ENCODE results near the gene CTXN1. TPM values are rescaled to one million over a fixed set of nuclear protein-coding genes. Genes with fewer than 3 reads are reported as not detected.
A peak's percentile ranks its signal among the peaks of the same experiment; 100 is the strongest.

Gene CTXN1
- polyA plus RNA-seq, 2 donors: 1.4 to 3.0 TPM

DNA sequence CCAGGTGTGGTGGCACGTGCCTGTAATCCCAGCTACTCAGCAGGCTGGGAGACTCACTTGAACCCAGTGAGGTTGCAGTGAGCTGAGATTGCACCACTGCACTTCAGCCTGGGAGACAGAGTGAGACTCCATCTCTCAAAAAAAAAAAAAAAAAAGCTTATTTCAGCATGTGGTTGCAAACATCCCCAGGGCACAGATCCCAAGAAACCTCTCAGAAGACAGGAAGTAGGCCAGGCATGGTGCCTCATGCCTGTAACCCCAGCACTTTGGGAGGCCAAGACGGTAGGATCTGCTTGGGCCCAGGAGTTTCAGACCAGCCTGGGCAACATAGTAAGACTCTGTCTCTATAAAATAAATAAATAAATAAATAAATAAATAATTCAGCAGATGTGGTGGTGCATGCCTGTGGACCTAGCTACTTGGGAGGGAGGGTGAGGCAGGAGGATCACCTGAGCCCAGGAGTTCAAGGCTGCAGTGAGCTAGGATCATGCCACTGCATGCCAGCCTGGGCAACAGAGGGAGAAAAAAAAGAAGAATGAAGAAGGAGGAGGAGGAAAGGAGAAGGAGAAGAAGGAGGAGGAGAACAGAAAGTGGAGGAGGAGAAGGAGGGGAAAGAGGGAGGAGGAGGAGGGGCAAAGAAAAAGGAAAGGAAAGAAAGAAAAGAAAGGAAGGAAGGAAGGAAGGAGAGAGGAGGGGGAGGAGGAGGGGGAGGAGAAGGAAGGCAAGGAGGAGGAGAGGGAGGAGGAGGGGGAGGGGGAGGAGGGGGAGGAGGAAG is 42.0 kb downstream of the CTXN1 start:
- H3K4me3 ChIP-seq (ENCODE audit: low read depth in 1 of 2, low read length in 2 of 2): no peak overlapping the region
- H3K9me3 ChIP-seq (ENCODE audit: control insufficient read depth in 2 of 2, insufficient read depth in 1 of 2, low read depth in 1 of 2, low read length in 1 of 2): no peaks in the 10 kb centered on the region
- 69 to 83% methylated on average over 2 of the region's 2 CpGs for WGBS, 2 donors
- peaks cover 0 to 2% of the 10 kb centered on the region in 2 donors for H3K4me1 ChIP-seq (ENCODE audit: control insufficient read depth in 2 of 2, insufficient read depth in 2 of 2, low read length in 1 of 2)
- no peaks in the 10 kb centered on the region for H3K36me3 ChIP-seq (ENCODE audit: control insufficient read depth in 2 of 2, insufficient read depth in 2 of 2, low read length in 1 of 2)
- H3K27ac ChIP-seq (ENCODE audit: low read depth in 2 of 2, low read length in 1 of 2): no peak overlapping the region
- no peaks in the 10 kb centered on the region for H3K27me3 ChIP-seq (ENCODE audit: control insufficient read depth in 1 of 2, insufficient read depth in 2 of 2, low read length in 2 of 2)

DNA sequence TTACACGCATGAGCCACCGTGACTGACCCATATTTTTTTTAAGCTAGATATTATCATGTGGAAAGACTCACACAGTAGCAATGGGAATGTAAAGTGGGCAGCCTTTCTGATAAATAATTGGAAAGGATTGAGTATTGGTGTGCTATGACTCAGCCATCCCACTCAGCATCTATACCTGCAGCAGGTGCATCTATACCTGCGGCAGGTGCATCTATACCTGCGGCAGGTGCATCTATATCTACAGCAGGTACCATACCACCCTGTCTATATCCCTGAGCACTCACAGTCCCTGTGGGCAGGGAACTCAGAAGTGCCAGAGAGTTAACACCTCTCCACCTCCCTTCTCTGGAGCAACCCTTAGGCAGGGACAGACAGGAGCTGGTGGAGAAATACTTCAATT is 42.8 kb downstream of the CTXN1 start:
- Histone ChIP-seq H3K27me3 (ENCODE audit: control insufficient read depth in 1 of 2, insufficient read depth in 2 of 2, low read length in 2 of 2) (no peaks in the 10 kb centered on the region), H3K36me3 (ENCODE audit: control insufficient read depth in 2 of 2, insufficient read depth in 2 of 2, low read length in 1 of 2) (no peaks in the 10 kb centered on the region), H3K4me1 (ENCODE audit: control insufficient read depth in 2 of 2, insufficient read depth in 2 of 2, low read length in 1 of 2) (no peaks in the 10 kb centered on the region), H3K9me3 (ENCODE audit: control insufficient read depth in 2 of 2, insufficient read depth in 1 of 2, low read depth in 1 of 2, low read length in 1 of 2) (no peaks in the 10 kb centered on the region), H3K27ac (ENCODE audit: low read depth in 2 of 2, low read length in 1 of 2) (no peak overlapping the region), H3K4me3 (ENCODE audit: low read depth in 1 of 2, low read length in 2 of 2) (no peak overlapping the region)
- WGBS, 2 donors: 77 to 78% methylated on average over 4 of the region's 4 CpGs

DNA sequence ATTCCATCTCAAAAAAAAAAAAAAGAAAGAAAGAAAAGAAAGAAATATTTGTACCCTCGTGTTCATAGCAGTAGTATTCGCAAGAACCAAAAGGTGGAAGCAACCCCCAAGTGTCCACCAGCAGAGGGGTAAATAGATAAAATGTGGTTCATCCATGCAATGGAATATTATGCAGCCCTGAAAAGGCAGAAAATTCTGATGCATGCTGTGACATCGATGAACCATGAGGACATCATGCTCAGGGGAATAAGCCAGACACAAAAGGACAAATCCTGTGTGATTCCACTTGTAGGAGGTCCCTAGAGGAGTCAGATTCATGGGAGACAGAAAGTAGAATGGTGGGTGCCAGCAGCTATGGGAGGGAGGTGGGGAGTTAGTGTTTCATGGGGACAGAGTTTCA is 44.0 kb downstream of the CTXN1 start:
- WGBS, 2 donors: 91 to 93% methylated on average over 3 of the region's 3 CpGs
- Histone ChIP-seq H3K4me3 (ENCODE audit: low read depth in 1 of 2, low read length in 2 of 2) (no peak overlapping the region), H3K4me1 (ENCODE audit: control insufficient read depth in 2 of 2, insufficient read depth in 2 of 2, low read length in 1 of 2) (no peaks in the 10 kb centered on the region), H3K9me3 (ENCODE audit: control insufficient read depth in 2 of 2, insufficient read depth in 1 of 2, low read depth in 1 of 2, low read length in 1 of 2) (no peaks in the 10 kb centered on the region), H3K27me3 (ENCODE audit: control insufficient read depth in 1 of 2, insufficient read depth in 2 of 2, low read length in 2 of 2) (no peaks in the 10 kb centered on the region), H3K27ac (ENCODE audit: low read depth in 2 of 2, low read length in 1 of 2) (no peak overlapping the region), H3K36me3 (ENCODE audit: control insufficient read depth in 2 of 2, insufficient read depth in 2 of 2, low read length in 1 of 2) (no peaks in the 10 kb centered on the region)

DNA sequence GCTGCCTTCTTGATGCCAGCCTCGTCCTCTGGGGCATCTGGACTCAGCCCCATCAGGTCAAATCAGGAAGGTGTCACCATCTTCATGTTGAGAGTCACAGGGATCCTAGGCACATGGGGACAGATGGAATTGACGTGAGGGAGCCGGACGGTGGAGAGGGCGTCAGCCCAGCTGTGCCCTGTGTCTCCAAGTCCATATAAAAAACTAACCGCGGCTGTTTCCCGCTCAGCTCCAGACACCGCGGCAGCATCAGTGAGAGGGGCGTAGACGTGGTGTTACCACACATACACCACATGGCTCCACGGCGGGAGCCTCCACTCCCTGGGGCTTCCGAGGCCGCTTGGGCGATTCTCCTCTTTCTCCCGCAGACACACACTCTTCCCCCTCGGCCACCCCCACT is 46.1 kb downstream of the CTXN1 start:
- H3K4me3 ChIP-seq (ENCODE audit: low read depth in 1 of 2, low read length in 2 of 2): no peak overlapping the region
- H3K9me3 ChIP-seq (ENCODE audit: control insufficient read depth in 2 of 2, insufficient read depth in 1 of 2, low read depth in 1 of 2, low read length in 1 of 2): peaks cover 0 to 1% of the 10 kb centered on the region in 2 donors
- no peak overlapping the region for H3K27ac ChIP-seq (ENCODE audit: low read depth in 2 of 2, low read length in 1 of 2)
- peaks cover under 1 to 2% of the 10 kb centered on the region in 2 donors for H3K27me3 ChIP-seq (ENCODE audit: control insufficient read depth in 1 of 2, insufficient read depth in 2 of 2, low read length in 2 of 2)
- H3K4me1 ChIP-seq (ENCODE audit: control insufficient read depth in 2 of 2, insufficient read depth in 2 of 2, low read length in 1 of 2): no peaks in the 10 kb centered on the region
- no peaks in the 10 kb centered on the region for H3K36me3 ChIP-seq (ENCODE audit: control insufficient read depth in 2 of 2, insufficient read depth in 2 of 2, low read length in 1 of 2)
- 86% methylated on average over 19 of the region's 19 CpGs for WGBS, 2 donors

DNA sequence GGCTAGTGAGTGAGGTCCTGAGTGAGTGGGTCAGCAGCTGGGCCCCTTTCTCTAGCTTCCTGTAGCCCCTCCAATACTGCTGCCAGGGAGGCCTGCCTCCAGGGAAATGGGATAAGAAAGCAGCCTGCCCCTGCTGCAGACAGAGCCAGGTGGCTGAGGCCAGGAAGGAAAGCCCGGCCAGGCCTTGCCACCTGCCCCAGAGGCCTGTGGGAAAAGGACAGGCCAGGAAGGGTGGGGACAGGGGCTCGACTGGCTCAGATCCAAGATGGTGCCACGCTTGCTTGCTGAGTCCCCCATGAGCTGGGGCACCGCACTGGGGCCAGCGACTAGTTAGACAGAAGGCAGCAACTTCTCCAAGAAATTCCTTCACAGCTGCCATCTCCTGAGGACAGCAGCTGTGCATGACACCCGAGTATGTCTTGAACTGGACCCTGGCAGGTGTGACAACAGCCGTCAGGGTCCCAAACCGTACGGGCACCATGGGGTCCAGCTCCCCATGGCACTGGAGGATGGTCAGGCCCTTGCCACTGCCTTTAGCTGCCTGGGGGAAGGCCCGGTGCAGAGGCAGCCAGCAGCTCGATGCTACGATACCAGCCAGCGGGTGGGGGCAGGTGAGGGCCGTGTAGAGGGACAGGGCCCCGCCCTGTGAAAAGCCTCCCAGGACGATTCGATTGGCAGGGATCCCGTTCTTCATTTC is 46.7 kb downstream of the CTXN1 start:
- no peak overlapping the region for H3K4me3 ChIP-seq (ENCODE audit: low read depth in 1 of 2, low read length in 2 of 2)
- peaks cover 0 to 4% of the 10 kb centered on the region in 2 donors for H3K9me3 ChIP-seq (ENCODE audit: control insufficient read depth in 2 of 2, insufficient read depth in 1 of 2, low read depth in 1 of 2, low read length in 1 of 2)
- H3K36me3 ChIP-seq (ENCODE audit: control insufficient read depth in 2 of 2, insufficient read depth in 2 of 2, low read length in 1 of 2): no peaks in the 10 kb centered on the region
- WGBS, 2 donors: 57 to 60% methylated on average over 17 to 18 of the region's 18 CpGs
- H3K27ac ChIP-seq (ENCODE audit: low read depth in 2 of 2, low read length in 1 of 2): no peak overlapping the region
- H3K27me3 ChIP-seq (ENCODE audit: control insufficient read depth in 1 of 2, insufficient read depth in 2 of 2, low read length in 2 of 2): peaks cover 3 to 8% of the 10 kb centered on the region in 2 donors
- H3K4me1 ChIP-seq (ENCODE audit: control insufficient read depth in 2 of 2, insufficient read depth in 2 of 2, low read length in 1 of 2): no peaks in the 10 kb centered on the region

DNA sequence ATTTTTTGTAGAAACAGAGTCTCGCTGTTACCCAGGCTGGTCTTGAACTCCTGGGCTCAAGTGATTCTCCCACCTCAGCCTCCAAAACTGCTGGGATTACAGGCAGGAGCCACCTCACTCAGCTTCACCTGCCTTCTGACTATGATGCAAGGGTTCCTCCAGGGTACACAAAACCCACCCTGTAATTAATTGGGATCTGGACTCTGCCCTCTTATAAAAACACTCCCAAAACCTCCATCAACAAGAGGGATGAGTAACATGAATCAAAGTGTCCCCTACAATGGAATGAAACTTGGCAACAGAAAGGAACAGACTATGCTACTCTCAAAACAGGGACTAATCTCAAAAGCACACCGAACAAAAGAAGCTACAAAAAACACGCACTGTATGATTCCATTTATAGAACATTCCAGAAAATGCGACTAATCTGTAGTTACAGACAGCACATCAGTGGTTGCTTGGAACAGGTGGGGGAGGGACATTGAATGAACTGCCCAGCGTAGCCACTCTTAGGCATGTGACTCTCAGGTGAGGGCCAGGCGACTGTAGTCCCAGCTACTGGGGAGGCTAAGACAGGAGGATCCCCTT is 48.6 kb downstream of the CTXN1 start:
- H3K4me3 ChIP-seq (ENCODE audit: low read depth in 1 of 2, low read length in 2 of 2): no peak overlapping the region
- H3K27me3 ChIP-seq (ENCODE audit: control insufficient read depth in 1 of 2, insufficient read depth in 2 of 2, low read length in 2 of 2): peaks cover 3 to 23% of the 10 kb centered on the region in 2 donors
- H3K27ac ChIP-seq (ENCODE audit: low read depth in 2 of 2, low read length in 1 of 2): no peak overlapping the region
- peaks cover 0 to 4% of the 10 kb centered on the region in 2 donors for H3K9me3 ChIP-seq (ENCODE audit: control insufficient read depth in 2 of 2, insufficient read depth in 1 of 2, low read depth in 1 of 2, low read length in 1 of 2)
- H3K4me1 ChIP-seq (ENCODE audit: control insufficient read depth in 2 of 2, insufficient read depth in 2 of 2, low read length in 1 of 2): peaks cover 0 to 1% of the 10 kb centered on the region in 2 donors
- 67 to 70% methylated on average over 6 of the region's 6 CpGs for WGBS, 2 donors
- no peaks in the 10 kb centered on the region for H3K36me3 ChIP-seq (ENCODE audit: control insufficient read depth in 2 of 2, insufficient read depth in 2 of 2, low read length in 1 of 2)

DNA sequence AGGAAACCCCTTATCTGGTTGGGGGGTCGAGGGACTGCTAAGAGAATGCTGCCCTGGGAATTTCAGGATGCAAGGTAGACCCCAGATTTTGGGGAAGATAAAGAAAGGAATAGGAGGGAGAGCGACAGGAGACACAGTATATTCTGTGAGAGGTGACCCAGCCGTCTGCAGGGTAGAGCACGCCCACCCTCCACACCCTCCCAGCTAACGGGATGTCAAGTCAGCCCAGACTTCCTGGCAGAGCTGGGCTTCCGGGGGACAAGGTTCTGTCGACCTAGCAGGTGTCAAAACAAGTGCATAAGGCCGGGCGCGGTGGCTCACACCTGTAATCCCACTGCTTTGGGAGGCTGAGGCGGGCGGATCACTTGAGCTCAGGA is 51.0 kb downstream of the CTXN1 start:
- Histone ChIP-seq H3K9me3 (ENCODE audit: control insufficient read depth in 2 of 2, insufficient read depth in 1 of 2, low read depth in 1 of 2, low read length in 1 of 2) (peaks cover 0 to 10% of the 10 kb centered on the region in 2 donors), H3K4me1 (ENCODE audit: control insufficient read depth in 2 of 2, insufficient read depth in 2 of 2, low read length in 1 of 2) (peaks cover 7% of the 10 kb centered on the region in 2 donors), H3K27ac (ENCODE audit: low read depth in 2 of 2, low read length in 1 of 2) (no peak overlapping the region), H3K36me3 (ENCODE audit: control insufficient read depth in 2 of 2, insufficient read depth in 2 of 2, low read length in 1 of 2) (no peaks in the 10 kb centered on the region), H3K27me3 (ENCODE audit: control insufficient read depth in 1 of 2, insufficient read depth in 2 of 2, low read length in 2 of 2) (peaks cover 3 to 23% of the 10 kb centered on the region in 2 donors), H3K4me3 (ENCODE audit: low read depth in 1 of 2, low read length in 2 of 2) (peak overlapping the region in 1 of 2 donors; percentile 34)
- 42 to 48% methylated on average over 12 of the region's 12 CpGs for WGBS, 2 donors

Other genes with a start within 250 kb of the CTXN1 start
- under 1 TPM; 0.09 to 0.53 TPM for gene MCEMP1, start 249.0 kb downstream of the CTXN1 start, polyA plus RNA-seq
- 100 to 1,000 TPM; 133 to 137 TPM for gene TRAPPC5, start 245.3 kb downstream of the CTXN1 start, polyA plus RNA-seq
- gene FCER2, start 224.0 kb downstream of the CTXN1 start, polyA plus RNA-seq: under 1 TPM in 1 of 2 donors, not detected in 1; 0.02 TPM
- gene CLEC4G, start 194.0 kb downstream of the CTXN1 start, polyA plus RNA-seq: under 1 TPM in 1 of 2 donors, not detected in 1; 0.27 TPM
- gene CD209, start 178.6 kb downstream of the CTXN1 start, polyA plus RNA-seq: under 1 TPM; 0.22 to 0.27 TPM
- under 1 TPM in 1 of 2 donors, not detected in 1; 0.04 TPM for gene CLEC4M, start 162.9 kb downstream of the CTXN1 start, polyA plus RNA-seq
- gene EVI5L, start 95.9 kb downstream of the CTXN1 start, polyA plus RNA-seq: 1 to 10 TPM; 8.5 to 8.8 TPM
- under 1 TPM; 0.14 to 0.16 TPM for gene PRR36, start 51.7 kb downstream of the CTXN1 start, polyA plus RNA-seq
- 1 to 10 TPM; 3.3 to 4.7 TPM for gene LRRC8E, start 37.6 kb downstream of the CTXN1 start, polyA plus RNA-seq
- 10 to 100 TPM; 12.8 to 35.1 TPM for gene MAP2K7, start 22.3 kb downstream of the CTXN1 start, polyA plus RNA-seq
- gene TGFBR3L, start 11.3 kb downstream of the CTXN1 start, polyA plus RNA-seq: under 1 TPM in 1 of 2 donors, not detected in 1; 0.08 TPM
- gene SNAPC2, start 5.8 kb downstream of the CTXN1 start, polyA plus RNA-seq: 10 to 100 TPM in 1 of 2 donors, 1 to 10 TPM in 1; 5.6 to 11.3 TPM
- gene TIMM44, start 17.5 kb upstream of the CTXN1 start, polyA plus RNA-seq: 10 to 100 TPM; 42.1 to 53.4 TPM
- 10 to 100 TPM in 1 of 2 donors, 1 to 10 TPM in 1; 6.5 to 25.8 TPM for gene ELAVL1, start 79.5 kb upstream of the CTXN1 start, polyA plus RNA-seq
- gene CCL25, start 126.6 kb upstream of the CTXN1 start, polyA plus RNA-seq: under 1 TPM in 1 of 2 donors, not detected in 1; 0.14 TPM
- under 1 TPM; under 0.01 to 0.02 TPM for gene FBN3, start 223.5 kb upstream of the CTXN1 start, polyA plus RNA-seq